ENCODE measurements around the gene HSPB6.

Gene HSPB6

DNA sequence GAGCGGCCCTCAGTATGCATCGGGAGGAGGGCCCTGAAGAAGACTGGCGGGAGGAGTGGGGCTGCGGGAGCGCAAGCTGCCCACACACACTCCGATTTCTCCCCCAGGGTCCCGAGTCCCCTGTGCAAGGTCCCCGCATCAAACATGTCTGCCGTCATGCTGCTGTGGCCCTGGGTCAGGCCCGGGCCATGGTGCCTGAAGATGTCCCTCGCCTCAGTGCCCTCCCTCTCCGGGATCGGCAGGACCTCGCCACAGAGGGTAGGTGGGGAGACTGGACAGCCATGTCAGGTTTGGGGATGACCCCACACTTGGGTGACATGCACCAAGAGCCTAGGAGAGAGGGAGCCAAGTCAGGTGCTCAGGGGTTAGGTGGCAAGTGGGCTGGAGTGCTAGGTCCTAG, 34.4 kb downstream of the HSPB6 start:
- Histone ChIP-seq H3K27me3 (ENCODE audit: insufficient read depth, low read length) (no peaks in the 10 kb centered on the region), H3K9ac (ENCODE audit: low read depth, low read length) (no peak overlapping the region), H3K9me3 (ENCODE audit: insufficient read depth, low read depth, low read length) (no peaks in the 10 kb centered on the region), H3K27ac (ENCODE audit: low read length) (no peak overlapping the region), H3K36me3 (ENCODE audit: insufficient read depth, low read depth, low read length) (peaks cover 68% of the 10 kb centered on the region), H3K4me3 (ENCODE audit: low read length) (no peak overlapping the region), H3K4me1 (ENCODE audit: insufficient read depth, low read length) (no peaks in the 10 kb centered on the region)

DNA sequence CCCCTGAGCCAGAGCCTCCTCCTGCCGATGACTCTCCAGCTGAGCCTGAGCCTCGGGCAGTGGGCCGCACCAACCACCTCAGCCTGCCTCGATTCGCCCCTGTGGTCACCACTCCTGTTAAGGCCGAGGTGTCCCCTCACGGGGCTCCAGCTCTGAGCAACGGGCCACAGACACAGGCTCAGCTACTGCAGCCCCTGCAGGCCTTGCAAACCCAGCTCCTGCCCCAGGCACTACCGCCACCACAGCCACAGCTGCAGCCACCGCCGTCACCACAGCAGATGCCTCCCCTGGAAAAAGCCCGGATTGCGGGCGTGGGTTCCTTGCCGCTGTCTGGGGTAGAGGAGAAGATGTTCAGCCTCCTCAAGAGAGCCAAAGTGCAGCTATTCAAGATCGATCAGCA, 35.5 kb downstream of the HSPB6 start:
- no peaks in the 10 kb centered on the region for H3K27me3 ChIP-seq (ENCODE audit: insufficient read depth, low read length)
- H3K27ac ChIP-seq (ENCODE audit: low read length), result no peak overlapping the region
- no peak overlapping the region for H3K9ac ChIP-seq (ENCODE audit: low read depth, low read length)
- H3K9me3 ChIP-seq (ENCODE audit: insufficient read depth, low read depth, low read length), result no peaks in the 10 kb centered on the region
- peaks cover 59% of the 10 kb centered on the region for H3K36me3 ChIP-seq (ENCODE audit: insufficient read depth, low read depth, low read length)
- H3K4me1 ChIP-seq (ENCODE audit: insufficient read depth, low read length), result no peaks in the 10 kb centered on the region
- no peak overlapping the region for H3K4me3 ChIP-seq (ENCODE audit: low read length)

DNA sequence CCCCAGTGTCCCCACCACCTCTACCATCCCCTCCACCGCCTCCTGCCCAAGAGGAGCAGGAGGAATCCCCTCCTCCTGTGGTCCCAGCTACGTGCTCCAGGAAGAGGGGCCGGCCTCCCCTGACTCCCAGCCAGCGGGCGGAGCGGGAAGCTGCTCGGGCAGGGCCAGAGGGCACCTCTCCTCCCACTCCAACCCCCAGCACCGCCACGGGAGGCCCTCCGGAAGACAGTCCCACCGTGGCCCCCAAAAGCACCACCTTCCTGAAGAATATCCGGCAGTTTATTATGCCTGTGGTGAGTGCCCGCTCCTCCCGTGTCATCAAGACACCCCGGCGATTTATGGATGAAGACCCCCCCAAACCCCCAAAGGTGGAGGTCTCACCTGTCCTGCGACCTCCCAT, 36.2 kb downstream of the HSPB6 start:
- H3K27me3 ChIP-seq (ENCODE audit: insufficient read depth, low read length), result peaks cover 2% of the 10 kb centered on the region
- peaks cover 1% of the 10 kb centered on the region; the same call in 1 of the 2 replicates for H3K4me1 ChIP-seq (ENCODE audit: insufficient read depth, low read length)
- no peak overlapping the region for H3K4me3 ChIP-seq (ENCODE audit: low read length)
- H3K9me3 ChIP-seq (ENCODE audit: insufficient read depth, low read depth, low read length), result no peaks in the 10 kb centered on the region
- no peak overlapping the region for H3K27ac ChIP-seq (ENCODE audit: low read length)
- H3K9ac ChIP-seq (ENCODE audit: low read depth, low read length), result no peak overlapping the region
- peaks cover 51% of the 10 kb centered on the region for H3K36me3 ChIP-seq (ENCODE audit: insufficient read depth, low read depth, low read length)

DNA sequence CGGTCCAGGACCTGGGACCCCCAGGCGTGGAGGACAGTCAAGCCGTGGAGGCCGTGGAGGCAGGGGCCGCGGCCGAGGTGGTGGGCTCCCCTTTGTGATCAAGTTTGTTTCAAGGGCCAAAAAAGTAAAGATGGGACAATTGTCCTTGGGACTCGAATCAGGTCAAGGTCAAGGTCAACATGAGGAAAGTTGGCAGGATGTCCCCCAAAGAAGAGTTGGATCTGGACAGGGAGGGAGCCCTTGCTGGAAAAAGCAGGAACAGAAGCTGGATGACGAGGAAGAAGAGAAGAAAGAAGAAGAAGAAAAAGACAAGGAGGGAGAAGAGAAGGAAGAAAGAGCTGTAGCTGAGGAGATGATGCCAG, 36.7 kb downstream of the HSPB6 start:
- Histone ChIP-seq H3K9me3 (ENCODE audit: insufficient read depth, low read depth, low read length) (no peaks in the 10 kb centered on the region), H3K36me3 (ENCODE audit: insufficient read depth, low read depth, low read length) (peaks cover 46% of the 10 kb centered on the region), H3K4me1 (ENCODE audit: insufficient read depth, low read length) (peaks cover 7% of the 10 kb centered on the region; the same call in 1 of the 2 replicates), H3K4me3 (ENCODE audit: low read length) (no peak overlapping the region), H3K9ac (ENCODE audit: low read depth, low read length) (no peak overlapping the region), H3K27me3 (ENCODE audit: insufficient read depth, low read length) (peaks cover 7% of the 10 kb centered on the region), H3K27ac (ENCODE audit: low read length) (no peak overlapping the region)

DNA sequence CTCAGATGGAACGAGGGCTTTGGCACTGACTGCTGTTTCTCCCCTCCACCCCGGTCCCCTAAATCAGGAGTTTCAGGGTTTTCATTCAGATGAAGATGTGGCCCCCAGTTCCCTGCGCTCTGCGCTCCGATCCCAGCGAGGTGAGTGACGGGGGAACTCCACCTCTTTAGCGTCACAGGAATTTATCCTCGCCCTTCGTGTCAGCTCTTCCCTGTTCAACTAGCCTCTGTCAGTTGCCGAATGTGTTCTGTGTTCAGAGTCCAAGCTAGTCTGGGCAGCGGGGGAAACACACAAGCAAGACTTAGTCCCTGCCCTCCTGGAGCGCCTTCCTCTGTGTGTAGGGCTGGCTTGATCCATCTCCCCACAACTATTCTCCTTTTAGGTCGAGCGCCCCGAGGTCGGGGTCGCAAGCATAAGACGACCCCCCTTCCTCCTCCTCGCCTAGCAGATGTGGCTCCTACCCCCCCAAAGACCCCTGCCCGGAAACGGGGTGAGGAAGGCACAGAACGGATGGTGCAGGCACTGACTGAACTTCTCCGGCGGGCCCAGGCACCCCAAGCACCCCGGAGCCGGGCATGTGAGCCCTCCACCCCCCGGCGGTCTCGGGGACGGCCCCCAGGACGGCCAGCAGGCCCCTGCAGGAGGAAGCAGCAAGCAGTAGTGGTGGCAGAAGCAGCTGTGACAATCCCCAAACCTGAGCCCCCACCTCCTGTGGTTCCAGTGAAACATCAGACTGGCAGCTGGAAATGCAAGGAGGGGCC, 37.2 kb downstream of the HSPB6 start:
- H3K4me1 ChIP-seq (ENCODE audit: insufficient read depth, low read length), result peaks cover 11% of the 10 kb centered on the region; the same call in 1 of the 2 replicates
- H3K9ac ChIP-seq (ENCODE audit: low read depth, low read length), result no peak overlapping the region; the same call in 1 of the 2 replicates
- peaks cover 41% of the 10 kb centered on the region for H3K36me3 ChIP-seq (ENCODE audit: insufficient read depth, low read depth, low read length)
- no peak overlapping the region for H3K27ac ChIP-seq (ENCODE audit: low read length)
- H3K27me3 ChIP-seq (ENCODE audit: insufficient read depth, low read length), result peaks cover 9% of the 10 kb centered on the region
- H3K4me3 ChIP-seq (ENCODE audit: low read length), result peak overlapping the region; percentile 91; the same call in 1 of the 2 replicates
- H3K9me3 ChIP-seq (ENCODE audit: insufficient read depth, low read depth, low read length), result no peaks in the 10 kb centered on the region

DNA sequence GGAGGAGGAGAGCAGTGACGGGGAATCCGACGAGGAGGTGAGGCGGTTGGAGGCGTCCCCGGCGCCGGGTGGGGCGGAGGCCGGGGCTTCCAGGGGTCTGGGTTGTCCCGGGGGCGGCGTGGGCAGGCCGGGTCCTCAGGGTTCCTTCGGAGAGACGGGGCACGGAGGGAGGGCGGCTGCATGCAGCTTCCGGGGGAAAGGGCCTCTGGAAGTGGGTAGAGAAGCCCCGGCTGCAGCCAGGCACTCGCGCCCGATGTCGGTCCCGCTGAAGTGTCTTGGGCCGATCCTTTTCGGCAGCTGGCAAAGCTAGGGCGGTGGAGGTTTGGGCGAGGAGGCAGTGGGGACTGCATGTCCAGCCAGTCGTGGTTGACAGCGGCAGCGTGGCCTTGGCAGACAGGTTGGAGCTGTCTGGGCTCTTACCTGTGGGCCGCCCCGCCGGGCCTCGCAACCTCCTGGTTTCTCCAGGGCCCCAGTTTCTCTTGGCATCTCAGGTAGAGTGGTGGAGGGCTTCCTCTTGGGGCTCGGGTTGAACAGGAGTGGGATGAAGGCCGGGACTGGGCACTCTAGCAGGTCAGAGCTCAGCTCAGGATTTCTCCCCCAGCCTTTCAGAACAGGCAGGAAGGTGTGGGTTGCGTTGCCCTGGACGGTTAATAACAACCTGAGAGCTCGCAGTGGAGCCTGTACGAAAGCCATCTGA, 38.3 kb downstream of the HSPB6 start:
- Histone ChIP-seq H3K4me1 (ENCODE audit: insufficient read depth, low read length) (peaks cover 14% of the 10 kb centered on the region; the same call in 1 of the 2 replicates), H3K4me3 (ENCODE audit: low read length) (peak overlapping the region; percentile 91), H3K36me3 (ENCODE audit: insufficient read depth, low read depth, low read length) (peaks cover 30% of the 10 kb centered on the region), H3K9me3 (ENCODE audit: insufficient read depth, low read depth, low read length) (no peaks in the 10 kb centered on the region), H3K9ac (ENCODE audit: low read depth, low read length) (peak overlapping the region; percentile 81), H3K27ac (ENCODE audit: low read length) (no peak overlapping the region), H3K27me3 (ENCODE audit: insufficient read depth, low read length) (peaks cover 9% of the 10 kb centered on the region)

DNA sequence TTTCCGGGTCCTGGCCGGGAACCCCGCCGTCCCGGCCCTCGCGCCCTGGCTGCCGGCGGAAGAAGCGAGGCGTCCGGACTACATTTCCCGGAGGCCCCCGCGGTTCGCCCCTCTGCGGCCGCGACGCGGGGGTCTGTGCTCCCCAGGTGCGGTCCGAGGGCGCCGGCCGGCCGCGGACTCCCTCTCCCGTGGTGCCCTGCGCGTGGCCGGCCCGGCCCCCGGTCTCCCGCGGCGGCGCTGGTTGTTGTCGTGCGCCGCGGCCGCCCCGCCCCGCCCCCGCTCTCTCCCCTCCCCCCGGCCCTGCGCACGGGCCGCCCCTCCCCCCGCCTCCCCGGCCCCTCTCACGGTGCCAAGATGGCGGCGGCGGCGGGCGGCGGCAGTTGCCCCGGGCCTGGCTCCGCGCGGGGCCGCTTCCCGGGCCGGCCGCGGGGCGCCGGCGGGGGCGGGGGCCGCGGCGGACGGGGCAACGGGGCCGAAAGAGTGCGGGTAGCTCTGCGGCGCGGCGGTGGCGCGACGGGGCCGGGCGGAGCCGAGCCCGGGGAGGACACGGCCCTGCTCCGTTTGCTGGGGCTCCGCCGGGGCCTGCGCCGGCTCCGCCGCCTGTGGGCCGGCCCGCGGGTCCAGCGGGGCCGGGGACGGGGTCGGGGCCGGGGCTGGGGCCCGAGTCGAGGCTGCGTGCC, 39.0 kb downstream of the HSPB6 start, which contains the start of gene KMT2B:
Gene KMT2B (plus strand): TSS at position 339 of the 680 bp plus-strand sequence. CDS start 16 bp downstream, at position 355.
- Histone ChIP-seq H3K4me1 (ENCODE audit: insufficient read depth, low read length) (peaks cover 14% of the 10 kb centered on the region; the same call in 1 of the 2 replicates), H3K9ac (ENCODE audit: low read depth, low read length) (peak within 1 kb of the TSS; percentile 94), H3K9me3 (ENCODE audit: insufficient read depth, low read depth, low read length) (no peaks in the 10 kb centered on the region), H3K36me3 (ENCODE audit: insufficient read depth, low read depth, low read length) (peaks cover 23% of the 10 kb centered on the region), H3K4me3 (ENCODE audit: low read length) (peak within 1 kb of the TSS; percentile 91), H3K27me3 (ENCODE audit: insufficient read depth, low read length) (peaks cover 9% of the 10 kb centered on the region), H3K27ac (ENCODE audit: low read length) (peak within 1 kb of the TSS; percentile 51)

DNA sequence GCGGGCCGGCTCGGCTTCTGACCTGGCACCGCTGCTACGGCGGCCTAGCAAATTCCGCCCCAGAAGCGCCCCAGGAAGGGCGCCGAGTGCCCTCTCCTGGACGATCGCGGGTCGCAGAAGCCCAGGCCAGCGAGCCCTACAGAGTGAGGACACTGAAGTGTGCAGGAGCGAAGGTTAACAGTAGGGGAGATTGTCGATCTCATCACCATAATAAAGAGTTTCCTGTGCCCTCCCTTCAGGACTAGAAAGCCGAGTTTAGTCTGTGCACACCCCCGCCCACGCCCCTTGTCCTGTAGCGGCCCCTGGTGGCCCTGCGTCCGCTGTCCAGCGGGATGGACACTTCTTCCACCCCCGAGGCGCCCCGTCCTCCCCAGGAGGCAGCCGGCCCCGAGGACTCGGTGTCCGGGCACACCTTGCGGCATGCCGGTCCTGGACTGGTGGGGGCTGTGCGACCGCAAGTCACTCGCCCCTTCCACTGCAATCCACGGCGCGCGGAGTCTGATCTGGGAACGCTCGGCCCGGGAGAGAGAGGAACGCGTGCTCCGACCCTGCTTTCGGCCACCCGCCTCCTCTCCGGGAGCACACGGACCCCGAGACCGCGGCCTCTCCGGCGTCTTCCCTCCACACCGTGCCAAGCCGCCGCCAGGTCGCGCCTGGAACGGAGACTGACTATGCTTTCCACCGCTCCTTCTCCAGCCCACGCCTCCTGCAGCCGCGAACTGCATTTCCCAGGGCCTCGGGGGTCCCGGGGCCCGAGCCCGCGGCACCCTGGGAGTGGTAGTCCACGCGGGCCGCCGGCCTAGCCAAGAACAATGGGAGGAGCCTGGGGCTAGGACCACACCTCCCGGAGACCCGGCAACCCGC, 39.8 kb downstream of the HSPB6 start:
- Histone ChIP-seq H3K4me3 (ENCODE audit: low read length) (peak overlapping the region; percentile 85), H3K9ac (ENCODE audit: low read depth, low read length) (peak overlapping the region; percentile 94), H3K9me3 (ENCODE audit: insufficient read depth, low read depth, low read length) (no peaks in the 10 kb centered on the region), H3K4me1 (ENCODE audit: insufficient read depth, low read length) (peaks cover 14% of the 10 kb centered on the region; the same call in 1 of the 2 replicates), H3K36me3 (ENCODE audit: insufficient read depth, low read depth, low read length) (peaks cover 15% of the 10 kb centered on the region), H3K27me3 (ENCODE audit: insufficient read depth, low read length) (peaks cover 9% of the 10 kb centered on the region), H3K27ac (ENCODE audit: low read length) (peak overlapping the region; percentile 79)

DNA sequence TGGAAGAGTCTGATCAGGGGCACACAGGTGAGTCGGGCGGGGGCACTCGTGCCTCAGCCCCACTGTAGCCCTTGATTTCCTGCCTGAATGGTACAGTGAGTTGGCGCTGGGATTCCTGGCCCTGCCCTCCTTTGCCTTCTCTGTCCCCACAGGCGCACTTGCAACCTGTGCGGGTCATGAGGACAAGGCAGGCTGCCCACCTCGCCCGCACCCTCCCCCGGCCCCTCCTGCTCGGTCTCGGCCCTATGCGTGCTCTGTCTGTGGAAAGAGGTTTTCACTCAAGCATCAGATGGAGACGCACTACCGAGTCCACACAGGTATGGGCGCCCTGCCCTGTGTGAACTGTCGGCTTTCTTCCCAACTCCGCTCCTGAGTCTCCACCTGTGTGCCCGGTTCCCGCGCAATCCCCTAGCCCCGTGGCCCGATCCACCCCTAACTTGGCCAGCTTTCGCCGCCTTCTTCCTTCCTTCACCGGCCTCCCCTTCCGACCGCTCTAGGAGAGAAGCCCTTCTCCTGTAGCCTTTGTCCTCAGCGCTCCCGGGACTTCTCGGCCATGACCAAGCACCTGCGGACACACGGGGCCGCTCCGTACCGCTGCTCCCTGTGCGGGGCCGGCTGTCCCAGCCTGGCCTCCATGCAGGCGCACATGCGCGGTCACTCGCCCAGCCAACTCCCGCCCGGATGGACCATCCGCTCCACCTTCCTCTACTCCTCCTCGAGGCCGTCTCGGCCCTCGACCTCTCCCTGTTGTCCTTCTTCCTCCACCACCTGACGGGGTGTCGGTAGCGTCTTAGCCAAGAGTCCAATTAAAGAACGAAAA, 40.6 kb downstream of the HSPB6 start:
- peaks cover 9% of the 10 kb centered on the region for H3K27me3 ChIP-seq (ENCODE audit: insufficient read depth, low read length)
- peaks cover 17% of the 10 kb centered on the region for H3K4me1 ChIP-seq (ENCODE audit: insufficient read depth, low read length)
- H3K4me3 ChIP-seq (ENCODE audit: low read length), result peak overlapping the region; percentile 85
- H3K36me3 ChIP-seq (ENCODE audit: insufficient read depth, low read depth, low read length), result peaks cover 8% of the 10 kb centered on the region; the same call in 1 of the 2 replicates
- peak overlapping the region; percentile 94 for H3K9ac ChIP-seq (ENCODE audit: low read depth, low read length)
- peak overlapping the region; percentile 79 for H3K27ac ChIP-seq (ENCODE audit: low read length)
- no peaks in the 10 kb centered on the region for H3K9me3 ChIP-seq (ENCODE audit: insufficient read depth, low read depth, low read length)

DNA sequence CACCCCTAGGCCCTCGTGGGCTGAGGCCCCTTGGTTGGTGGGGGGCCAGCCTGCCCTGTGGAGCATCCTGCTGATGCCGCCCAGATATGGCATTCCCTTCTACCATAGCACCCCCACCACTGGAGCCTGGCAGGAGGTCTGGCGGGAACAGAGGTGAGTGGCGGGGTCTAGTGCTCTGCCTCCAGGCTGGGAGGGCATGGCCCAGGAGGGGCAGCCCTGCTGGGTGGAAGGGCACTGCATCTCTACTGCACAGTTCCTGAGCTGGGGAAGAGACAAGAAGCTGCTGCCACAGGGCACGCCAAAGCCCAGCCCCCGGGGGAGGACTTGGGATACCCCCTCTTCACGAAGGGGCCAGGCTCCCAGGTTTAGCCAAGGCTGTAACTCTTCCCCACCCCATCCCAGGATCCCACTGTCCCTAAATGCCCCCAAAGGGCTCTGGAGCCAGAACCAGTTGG, 41.4 kb downstream of the HSPB6 start:
- peaks cover 8% of the 10 kb centered on the region; the same call in 1 of the 2 replicates for H3K36me3 ChIP-seq (ENCODE audit: insufficient read depth, low read depth, low read length)
- H3K27ac ChIP-seq (ENCODE audit: low read length), result no peak overlapping the region
- H3K27me3 ChIP-seq (ENCODE audit: insufficient read depth, low read length), result peaks cover 9% of the 10 kb centered on the region
- peak overlapping the region; percentile 85; the same call in 1 of the 2 replicates for H3K4me3 ChIP-seq (ENCODE audit: low read length)
- peak overlapping the region; percentile 94 for H3K9ac ChIP-seq (ENCODE audit: low read depth, low read length)
- no peaks in the 10 kb centered on the region for H3K9me3 ChIP-seq (ENCODE audit: insufficient read depth, low read depth, low read length)
- H3K4me1 ChIP-seq (ENCODE audit: insufficient read depth, low read length), result peaks cover 19% of the 10 kb centered on the region
